Non-pigmented ciliary epithelial cell (primary cell): ENCODE measurements around the gene PRDX3.
"Not testable (repeated sequence)": the region's sequence is repeated elsewhere in the genome, so short reads cannot be mapped to it uniquely, and the experiment has no call there.

ENCODE experiments used
- DNase-seq: peaks from one replicate; pipeline ENCODE4 v3.0.0-alpha.2; 2010; ENCODE audit warnings: low read depth

PRDX3 gene

DNA sequence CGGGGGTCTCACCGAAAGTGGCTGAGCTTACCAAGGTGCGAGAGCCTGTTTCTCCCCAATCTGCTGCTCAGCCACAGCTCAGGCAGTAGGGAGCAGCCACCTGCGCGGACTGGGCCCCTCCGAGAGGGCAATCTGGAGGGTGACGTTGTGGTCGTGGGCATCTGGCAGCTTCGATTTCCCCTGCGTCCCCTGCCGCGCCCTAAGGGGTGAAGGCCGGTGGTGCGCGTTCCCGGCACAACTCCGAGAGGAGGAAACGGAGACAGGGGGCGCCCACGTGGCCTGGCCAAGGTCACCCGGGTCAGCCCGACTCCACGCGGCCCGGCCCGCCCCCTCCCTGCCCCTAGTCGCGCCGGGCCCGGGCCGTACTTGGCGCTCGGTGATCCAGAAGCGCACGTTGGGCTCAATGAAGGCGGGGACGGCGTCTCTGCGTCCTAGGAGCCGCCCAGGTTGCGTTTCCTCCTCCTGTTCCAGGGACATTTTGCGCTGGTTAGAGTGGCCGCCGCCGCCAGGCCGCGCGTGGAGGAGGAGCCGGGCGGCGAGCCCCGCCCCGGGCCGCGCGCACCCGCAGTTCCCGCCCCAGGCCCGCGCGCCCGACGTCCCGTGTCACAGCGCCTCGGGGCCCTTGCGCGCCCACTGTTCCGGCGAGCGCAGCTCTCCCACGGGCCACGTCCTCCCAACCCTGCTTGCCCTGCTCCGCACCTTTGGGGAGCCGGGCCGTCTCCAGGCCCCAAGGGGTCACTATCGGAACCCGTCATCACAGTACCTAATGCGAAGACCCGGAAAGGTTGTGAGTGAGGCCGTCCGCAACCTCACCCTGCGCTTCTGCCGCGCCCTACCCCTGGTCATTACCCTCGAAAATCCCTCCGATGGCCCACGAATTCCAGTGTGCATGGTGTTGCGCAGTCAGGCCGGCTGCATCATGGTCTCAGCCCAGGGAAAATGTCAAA lies 13.2 kb downstream of the PRDX3 start, which contains the start of gene SFXN4:
SFXN4 (minus strand) TSS at position 544 of the 947 bp plus-strand sequence; CDS start at position 477, 67 bp downstream.
- no peak for DNase-seq

DNA sequence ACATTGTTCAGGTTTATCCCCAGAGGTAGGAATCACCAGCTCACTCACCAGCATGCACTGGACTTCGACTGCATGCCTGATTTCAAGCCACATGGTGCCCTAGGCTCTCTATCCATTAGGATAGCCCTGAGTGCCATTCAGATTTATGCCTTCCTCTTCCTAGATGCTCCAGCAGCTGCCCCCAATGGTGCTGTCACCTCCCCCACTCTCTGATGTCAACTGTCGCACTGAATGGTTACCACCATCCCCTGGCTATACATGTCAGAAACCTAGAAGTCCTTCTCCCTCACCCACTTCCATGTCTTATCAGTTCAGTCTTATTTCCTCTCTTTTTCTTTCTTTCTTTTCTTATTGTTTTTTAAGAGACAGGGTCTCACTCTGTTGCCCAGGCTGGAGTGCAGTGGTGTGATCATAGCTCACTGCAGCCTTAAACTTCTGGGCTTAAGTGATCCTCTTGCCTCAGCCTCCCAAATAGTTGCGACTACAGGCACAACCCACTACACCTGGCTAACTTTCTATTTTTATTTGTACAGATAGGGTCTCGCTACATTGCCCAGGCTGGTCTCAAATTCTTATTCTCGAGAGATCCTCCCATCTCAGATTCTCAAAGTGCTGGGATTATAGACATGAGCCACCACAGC lies 16.0 kb downstream of the PRDX3 start:
- no peak for DNase-seq

DNA sequence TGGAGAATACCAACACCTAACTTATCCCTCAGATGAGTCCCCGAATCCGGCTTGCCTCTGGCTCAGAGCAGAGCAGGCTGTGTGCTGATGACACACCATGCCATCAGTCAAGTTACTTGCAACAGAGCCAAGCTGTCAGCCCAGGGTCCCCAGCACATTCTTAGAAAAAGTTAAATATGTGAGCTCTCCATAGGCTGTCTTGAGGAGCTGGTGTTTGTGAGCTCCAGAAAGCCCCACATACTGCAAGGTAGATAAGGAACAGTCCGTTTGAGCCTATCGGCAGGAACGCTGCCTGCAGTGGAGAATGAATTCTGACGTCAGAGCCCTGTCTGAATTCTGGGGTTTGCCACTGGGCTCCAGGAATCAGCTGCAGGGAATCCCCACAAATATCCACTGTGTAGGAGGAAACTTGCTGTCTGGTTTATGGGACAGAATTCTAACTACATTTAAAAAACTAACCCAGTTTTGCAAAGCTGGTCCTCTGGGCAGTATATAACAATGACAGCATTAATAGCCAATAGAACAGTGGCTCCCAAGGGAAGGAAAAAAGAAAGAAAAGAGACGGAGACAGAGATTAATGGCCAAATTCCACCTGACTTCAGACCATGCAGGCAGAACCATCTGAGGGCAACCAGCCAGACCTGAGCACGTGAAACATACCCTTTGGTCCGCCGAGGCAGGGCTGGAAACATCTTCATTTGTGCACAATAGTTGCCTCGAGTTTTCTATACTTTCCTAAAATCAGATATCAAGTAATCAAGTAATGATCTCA lies 16.7 kb downstream of the PRDX3 start:
- DNase-seq = no peak

DNA sequence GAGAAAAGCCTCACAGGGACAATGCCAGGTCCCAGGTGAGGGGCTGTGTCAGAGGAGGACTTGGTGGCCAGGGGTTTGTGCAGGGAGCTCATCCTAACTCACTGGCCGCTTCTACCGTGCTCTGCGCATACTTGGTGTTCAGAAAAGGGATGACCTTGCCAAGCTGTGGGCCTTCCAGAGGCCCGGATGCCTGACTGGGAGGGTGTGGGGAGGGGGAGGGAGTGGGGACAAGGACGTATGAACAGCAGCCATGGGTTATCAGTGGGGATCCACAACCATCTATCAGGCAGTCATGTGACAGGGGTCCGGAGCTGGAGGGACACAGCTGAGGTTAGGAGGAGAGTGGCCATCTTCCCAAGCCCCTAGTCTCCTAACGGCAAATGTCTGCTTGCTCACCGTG lies 19.3 kb downstream of the PRDX3 start:
- no peak for DNase-seq

DNA sequence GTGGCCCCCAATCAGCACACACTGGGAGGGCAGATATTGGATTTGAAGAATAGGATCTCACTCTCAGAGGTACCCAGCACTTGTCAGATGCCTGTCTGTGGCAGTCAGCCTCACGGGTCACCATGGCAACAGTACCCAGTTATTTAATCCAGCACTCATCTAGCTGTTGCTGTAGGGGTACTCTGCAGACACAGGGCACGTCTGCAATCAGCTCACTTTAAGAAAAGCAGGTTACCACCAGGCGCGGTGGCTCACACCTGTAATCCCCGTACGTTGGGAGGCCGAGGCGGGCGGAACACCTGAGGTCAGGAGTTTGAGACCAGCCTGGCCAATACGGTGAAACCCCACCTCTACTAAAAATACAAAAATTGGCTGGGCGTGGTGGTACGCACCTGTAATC lies 25.0 kb downstream of the PRDX3 start:
- no peak for DNase-seq

DNA sequence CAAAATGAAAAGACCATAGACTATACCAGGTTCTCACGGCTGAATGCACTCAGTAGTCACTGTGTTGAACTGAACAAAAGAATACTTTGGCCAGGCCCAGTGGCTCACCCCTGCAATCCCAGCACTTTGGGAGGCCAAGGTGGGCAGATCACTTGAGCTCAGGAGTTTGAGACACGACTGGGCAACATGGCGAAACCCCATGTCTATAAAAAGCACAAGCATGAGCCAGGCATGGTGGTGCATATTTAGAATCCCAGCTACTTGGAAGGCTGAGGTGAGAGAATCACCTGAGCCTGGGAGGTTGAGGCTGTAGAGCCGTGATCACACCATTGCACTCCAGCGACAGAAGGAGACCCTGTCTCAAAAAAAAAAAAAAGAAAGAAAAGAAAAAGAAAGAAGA lies 25.6 kb downstream of the PRDX3 start:
- DNase-seq = no peak

DNA sequence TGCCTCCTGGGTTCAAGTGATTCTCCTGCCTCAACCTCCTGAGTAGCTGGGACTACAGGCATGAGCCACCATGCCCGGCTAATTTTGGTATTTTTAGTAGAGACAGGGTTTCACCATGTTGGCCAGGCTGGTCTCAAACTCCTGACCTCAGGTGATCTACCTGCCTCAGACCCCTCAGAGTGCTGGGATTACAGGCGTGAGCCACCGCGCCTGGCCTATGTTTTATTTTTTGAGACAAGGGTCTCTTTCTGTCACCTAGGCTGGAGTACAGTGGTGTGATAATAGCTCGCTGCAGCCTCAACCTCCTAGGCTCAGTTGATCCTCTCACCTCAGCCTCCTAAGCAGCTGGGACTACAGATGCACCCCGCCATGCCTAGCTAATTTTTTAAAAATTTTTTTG lies 27.0 kb downstream of the PRDX3 start:
- not testable (repeated sequence) for DNase-seq

DNA sequence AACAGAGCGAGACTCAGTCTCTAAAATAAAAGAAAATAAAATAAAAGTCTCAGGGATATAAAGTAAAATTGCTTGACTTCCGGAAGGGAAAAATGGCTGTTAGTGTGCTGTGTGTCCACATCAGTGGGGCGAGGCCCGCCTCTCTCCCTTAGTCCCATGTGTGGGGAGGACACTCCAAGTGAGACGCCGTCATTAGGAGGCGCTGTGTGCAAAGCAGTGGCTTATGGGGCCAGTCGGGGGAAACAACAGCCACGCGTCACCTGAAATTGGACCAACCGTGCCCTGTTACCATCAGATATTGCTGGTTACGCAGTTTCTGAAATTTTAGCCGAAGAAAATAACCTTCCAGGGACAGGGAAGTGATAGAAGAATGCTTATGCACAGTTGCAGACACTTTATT lies 28.9 kb downstream of the PRDX3 start:
- DNase-seq = no peak

DNA sequence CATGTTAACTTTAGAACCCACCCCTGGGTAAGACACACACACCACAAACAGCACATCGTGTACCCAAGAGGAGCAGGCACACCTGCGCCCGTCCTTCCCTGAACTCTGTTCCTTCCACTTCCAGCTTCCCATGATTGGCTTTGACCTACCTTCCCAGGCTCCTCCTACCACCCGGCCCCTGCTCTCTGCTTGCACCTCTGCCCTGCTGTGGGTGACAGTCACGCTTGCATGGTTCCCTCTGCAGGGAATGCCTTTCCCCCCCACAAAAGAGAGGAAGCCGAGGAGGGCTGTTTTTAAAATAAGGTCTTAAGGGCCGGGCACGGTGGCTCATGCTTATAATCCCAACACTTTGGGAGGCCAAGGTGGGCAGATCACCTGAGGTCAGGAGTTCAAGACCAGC lies 29.5 kb downstream of the PRDX3 start:
- DNase-seq = no peak

DNA sequence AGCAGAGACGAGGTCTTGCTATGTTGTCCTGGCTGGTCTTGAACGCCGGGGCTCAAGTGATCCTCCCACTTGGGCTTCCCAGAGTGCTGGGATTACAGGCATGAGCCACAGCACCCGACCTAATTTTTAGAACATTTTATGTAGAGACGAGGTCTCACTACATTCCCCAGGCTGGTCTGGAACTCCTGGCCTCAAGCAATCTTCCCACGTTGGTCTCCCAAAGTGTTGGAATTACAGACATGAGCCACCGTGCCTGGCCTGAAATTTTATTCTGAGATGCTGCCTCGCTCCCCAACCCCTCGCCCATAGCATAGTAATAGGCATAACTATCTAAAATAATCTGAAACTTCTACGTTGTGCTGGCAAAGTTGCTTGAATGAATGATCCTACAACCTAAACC lies 35.0 kb downstream of the PRDX3 start:
- no peak for DNase-seq

DNA sequence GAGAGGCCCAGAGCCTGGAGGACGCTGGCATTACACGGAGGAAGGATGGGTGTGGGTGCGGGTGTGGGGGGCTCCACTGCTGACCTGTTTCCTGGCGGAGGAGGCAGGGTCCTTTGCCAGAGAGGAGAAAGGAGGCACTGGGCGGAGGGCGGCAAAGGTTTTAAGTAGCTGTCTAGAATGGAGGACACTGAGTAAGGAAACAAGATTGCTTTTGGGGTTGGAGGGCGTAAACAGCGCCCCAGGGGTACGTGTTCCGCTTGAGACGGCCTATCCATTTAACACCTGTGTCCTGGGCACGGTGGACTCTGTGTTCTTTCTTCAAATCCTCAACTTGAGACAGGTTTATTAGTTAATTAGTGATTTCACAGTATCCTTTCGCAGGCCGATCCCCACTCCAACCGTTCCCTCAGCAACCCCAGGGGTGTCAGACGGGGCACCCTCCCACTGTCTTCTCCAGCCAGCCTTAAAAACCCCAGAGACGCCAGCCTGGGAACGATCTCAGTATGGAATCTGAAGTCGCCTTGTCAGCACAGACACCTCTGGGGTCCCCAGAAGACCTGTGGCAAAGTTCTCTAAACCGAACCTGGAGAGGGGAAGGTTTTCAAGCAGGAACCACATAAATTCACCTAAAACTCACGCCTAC lies 37.9 kb downstream of the PRDX3 start:
- no peak for DNase-seq

DNA sequence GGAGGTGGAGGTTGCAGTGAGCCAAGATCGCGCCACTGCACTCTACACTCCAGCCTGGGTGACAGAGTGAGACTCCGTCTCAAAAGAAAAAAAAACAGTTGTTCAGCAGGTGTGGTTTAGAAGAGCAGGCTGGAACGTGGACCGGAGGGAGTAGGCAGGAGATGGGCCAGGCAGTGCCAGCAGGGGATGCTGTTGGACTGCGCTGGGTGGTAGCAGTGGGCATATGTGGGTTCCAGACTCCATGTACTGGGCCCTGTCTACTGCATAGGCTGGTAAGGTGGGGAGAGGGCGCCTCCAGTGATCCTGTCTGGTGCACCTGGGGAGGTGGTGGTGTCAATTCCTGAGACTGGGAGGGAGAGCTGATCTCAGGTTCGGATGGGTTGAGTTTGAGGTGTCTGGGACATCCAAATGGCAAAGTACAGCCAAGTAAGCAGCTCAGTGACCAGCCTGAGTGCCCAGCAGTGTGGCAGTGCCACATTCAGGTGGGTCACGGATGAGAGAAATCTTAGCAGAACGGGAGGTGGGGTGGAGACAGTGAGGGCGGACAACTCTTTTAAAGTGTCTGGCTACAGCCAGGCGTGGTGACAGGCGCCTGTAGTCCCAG lies 39.0 kb downstream of the PRDX3 start:
- DNase-seq = no peak

DNA sequence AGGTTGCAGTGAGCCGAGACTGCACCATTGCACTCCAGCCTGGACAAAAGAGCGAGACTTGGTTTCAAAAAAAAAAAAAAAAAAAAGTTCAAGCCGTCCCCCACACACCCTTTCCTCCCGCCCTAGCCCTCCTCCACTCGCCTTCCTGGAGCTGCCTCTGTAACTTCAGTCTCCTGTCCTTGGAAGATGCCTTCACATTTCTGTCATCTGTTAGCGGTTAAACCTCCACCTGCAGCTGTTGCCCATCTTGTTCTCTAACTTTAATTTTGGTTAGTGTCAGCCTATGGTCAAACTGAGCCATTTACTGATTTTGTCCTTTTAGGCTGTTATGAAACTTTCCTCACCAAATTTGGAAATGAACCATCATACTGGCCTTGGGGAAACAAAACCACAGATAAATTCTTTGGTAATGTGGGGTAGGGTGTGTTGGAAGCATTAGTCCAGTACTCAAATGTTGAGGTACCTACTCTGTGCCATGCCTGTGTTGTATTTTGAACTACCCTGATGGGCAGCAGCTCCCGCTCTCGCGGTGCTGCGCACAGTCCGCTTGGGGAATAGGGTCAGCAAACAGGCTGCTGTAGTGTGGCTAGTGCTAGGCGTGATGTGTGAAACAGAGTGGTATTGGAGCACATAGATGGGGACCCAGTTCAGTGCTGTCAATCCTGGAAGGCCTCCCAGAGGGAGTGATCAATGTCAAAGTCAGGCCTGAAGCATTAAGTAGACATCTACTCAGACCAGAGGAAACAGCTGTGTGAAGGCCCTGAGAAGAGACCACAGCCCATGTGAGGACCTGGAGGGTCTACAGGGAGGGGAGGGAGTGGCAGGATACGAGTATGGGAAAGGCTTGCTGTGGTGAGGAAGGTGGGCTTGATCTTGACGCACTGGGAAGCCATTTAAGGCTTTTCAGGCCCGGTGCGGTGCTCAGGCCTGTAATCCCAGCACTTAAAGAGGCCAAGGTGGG lies 40.0 kb downstream of the PRDX3 start:
- DNase-seq = no peak

DNA sequence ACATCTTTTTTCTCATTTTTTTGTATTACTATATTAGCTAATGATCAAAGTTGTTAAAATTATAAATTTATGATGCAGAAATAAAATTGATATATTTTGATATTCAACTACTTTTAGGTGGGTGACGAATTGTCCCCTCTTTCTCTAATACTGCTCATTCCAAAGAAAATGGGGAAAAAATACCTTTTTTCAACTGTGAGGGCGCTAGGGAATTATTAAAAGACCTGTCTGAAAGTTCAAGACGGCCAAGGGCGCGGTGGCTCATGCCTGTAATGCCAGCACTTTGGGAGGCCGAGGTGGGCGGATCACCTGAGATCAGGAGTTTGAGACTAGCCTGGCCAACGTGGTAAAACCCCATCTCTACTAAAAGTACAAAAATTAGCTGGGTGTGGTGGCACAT lies 40.7 kb downstream of the PRDX3 start:
- not testable (repeated sequence) for DNase-seq

DNA sequence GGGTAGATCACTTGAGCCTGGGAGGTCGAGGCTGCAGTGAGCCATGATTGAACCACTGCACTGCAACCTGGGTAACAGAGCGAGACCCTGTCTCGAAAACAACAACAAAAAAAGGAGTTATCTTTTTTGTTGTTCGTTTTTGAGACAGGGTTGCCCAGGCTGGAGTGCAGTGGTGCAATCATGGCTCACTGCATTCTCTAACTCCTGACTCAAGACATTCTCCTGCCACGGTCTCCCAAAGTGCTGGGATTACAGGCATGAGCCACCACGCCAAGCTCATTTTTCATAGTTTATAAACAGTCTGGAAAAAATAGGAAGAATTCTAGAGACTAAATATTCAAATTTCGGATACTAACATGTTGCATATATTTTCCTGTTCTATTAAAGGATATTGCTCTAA lies 42.5 kb downstream of the PRDX3 start:
- no peak for DNase-seq

DNA sequence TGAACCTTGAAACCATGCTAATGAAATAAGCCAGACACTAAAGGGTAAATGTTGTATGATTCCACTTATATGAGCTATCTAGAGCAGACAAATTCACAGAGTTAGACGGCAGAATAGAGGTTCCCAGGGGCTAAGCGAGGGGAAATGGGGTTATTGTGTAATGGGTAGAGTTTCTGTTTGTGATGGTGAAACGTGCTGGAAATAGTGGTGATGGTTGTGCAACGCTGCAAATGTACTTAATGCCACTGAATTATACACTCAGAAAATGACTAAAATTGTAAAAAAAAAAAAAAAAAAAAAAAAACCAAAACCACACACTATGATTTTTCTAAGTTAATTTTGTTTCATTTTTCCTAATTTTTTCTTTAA lies 43.1 kb downstream of the PRDX3 start:
- no peak for DNase-seq

DNA sequence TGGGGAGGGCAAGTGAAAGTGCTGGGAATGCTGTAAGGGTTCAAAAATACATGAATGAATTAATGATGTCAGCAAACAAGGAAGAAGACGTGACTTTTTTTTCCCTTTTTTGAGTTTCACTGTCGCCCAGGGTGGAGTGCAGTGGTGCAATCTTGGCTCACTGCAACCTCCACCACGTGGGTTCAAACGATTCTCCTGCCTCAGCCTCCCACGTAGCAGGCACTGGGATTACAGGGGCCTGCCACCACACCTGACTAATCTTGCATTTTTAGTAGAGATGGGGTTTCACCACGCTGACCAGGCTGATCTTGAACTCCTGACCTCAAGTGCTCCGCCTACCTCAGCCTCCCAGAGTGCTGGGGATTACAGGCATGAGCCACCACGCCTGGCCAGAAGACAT lies 44.7 kb downstream of the PRDX3 start:
- no peak for DNase-seq

DNA sequence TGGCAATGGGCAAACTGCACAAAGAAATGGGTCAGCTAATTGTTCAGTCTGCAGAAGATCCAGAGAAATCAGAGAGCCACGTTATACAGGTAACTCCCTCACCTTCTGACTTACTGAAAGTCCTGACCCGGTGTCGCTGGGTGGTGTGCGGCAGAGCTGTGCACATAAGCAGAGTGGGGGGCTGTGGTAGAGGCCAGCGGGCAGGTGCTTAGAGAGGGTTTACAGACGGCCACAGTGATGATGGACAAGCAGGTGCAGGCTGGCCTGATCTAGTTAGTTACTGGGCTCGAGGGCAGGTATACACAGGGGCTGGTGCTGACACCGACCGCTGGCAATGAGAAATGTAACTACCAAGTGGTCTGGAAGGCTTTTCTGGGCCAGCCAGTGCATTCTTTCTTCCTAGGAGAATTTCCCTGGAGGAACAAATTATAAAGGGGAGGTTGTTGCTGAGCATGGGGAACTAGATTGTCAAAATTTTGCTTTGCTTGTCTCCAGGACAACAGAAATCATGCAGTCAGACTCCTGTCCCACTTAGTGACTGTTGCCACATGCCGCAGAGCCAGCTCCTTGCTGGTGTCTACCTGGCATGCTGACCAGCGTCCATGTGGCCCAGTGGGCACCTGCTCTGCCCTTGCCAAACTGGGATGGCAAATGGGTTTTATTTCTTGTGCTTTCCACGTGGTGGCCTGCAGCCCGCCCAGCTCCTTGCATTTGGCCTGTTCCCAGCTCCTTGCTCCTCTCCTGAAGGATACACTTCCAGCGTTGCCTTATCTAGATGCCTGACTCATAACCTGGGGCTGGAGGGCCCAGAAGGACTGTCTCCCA lies 45.9 kb downstream of the PRDX3 start:
- DNase-seq = no peak

DNA sequence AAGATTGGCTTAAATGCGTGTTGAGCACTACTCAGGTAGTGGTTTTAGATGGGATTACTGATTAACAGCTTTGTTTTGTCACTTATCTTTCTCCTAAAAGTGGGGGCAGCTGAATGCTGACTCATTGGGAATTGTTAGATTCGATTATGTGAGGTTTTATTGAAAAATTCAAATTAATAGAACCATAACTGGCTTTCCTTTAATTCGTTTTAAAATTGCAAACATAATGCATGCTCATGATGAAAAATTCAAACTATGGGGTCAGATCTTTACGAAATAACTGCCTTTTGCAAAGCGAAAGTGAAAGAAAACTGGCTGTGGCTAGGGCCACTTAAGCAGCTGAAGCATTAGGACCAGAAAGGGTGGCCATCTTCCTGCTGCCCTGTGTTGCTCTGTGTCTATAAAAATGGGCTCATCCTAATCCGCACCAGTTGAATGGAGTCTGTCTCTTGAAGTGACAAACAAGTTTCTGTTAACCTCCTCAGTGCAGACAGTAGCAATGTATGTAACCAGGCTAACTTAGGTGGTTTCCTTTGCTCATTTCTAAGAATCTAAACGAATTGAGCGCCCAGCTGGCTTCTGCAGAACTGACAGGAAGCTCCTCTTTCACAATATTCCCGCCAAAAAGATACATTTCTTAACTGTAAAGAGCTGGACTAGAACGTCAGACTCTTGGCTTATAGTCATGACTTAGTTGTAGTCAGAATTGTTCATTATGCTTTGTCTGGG lies 46.9 kb downstream of the PRDX3 start:
- DNase-seq = no peak
